HepG2 (cell line): Measurements from ENCODE around the gene CUTC. TPM values are rescaled to one million over a fixed set of nuclear protein-coding genes. Genes with fewer than 3 reads are reported as not detected.

Experiments
- BHLHE40 ChIP-seq: IDR thresholded peaks from 2 replicates; pipeline ENCODE4 v1.6.1; 2011; ENCODE audit warnings: low read length, improper control_type of control experiment
- FOXP1 ChIP-seq, 2 experiments: fragments of 450-650 bp in 1 of 2; IDR thresholded peaks; 2 replicates each; pipeline ENCODE4 v1.6.1; 2017 to 2018; ENCODE audit warnings: antibody characterized with exemption in 1 of 2
- GZF1 ChIP-seq: sonication (generic); formaldehyde crosslinking; IDR thresholded peaks from 2 replicates; pipeline ENCODE4 v1.5.1; 2020; ENCODE audit warnings: mild to moderate bottlenecking, missing genetic modification reagents
- HDAC6 ChIP-seq: fragments of 200-600 bp; sonication (generic); IDR thresholded peaks from 2 replicates; pipeline ENCODE4 v1.7.0; 2017; ENCODE audit warnings: mild to moderate bottlenecking, antibody characterized with exemption, low read length, low read depth
- KDM3A ChIP-seq: IDR thresholded peaks from 2 replicates; pipeline ENCODE4 v1.6.1; 2018; ENCODE audit warnings: low read depth, missing compliant biosample characterization
- KDM4B ChIP-seq: sonication (generic); formaldehyde crosslinking; IDR thresholded peaks from 2 replicates; pipeline ENCODE4 v1.4.0; 2020; ENCODE audit warnings: missing genetic modification reagents
- LCORL ChIP-seq, 2 experiments: fragments of 450-650 bp in 1 of 2; sonication (generic) in 1 of 2; formaldehyde crosslinking in 1 of 2; IDR thresholded peaks; 2 replicates each; pipeline versions ENCODE4 v1.5.0 to v1.6.1; 2017 to 2020; ENCODE audit warnings: antibody characterized with exemption in 1 of 2, missing genetic modification reagents in 1 of 2
- MEIS2 ChIP-seq: sonication (generic); formaldehyde crosslinking; IDR thresholded peaks from 2 replicates; pipeline ENCODE4 v1.9.0; 2021; ENCODE audit warnings: mild to moderate bottlenecking, missing genetic modification reagents
- POGZ ChIP-seq: sonication (generic); formaldehyde crosslinking; IDR thresholded peaks from 2 replicates; pipeline ENCODE4 v1.4.0; 2020; ENCODE audit warnings: mild to moderate bottlenecking, missing genetic modification reagents
- ZNF530 ChIP-seq: sonication (generic); formaldehyde crosslinking; IDR thresholded peaks from 2 replicates; pipeline ENCODE4 v1.5.0; 2020; ENCODE audit warnings: low read depth, mild to moderate bottlenecking, missing genetic modification reagents
- ZNF83 ChIP-seq: sonication (generic); formaldehyde crosslinking; IDR thresholded peaks from 2 replicates; pipeline ENCODE4 v1.4.0; 2020; ENCODE audit warnings: missing genetic modification reagents, mild to moderate bottlenecking, borderline replicate concordance
- polyA plus RNA-seq, 8 experiments: library from polyadenylated mRNA; depleted of rRNA in 3 of 8; stranded (reverse) in 7 of 8; unstranded in 1 of 8; fragments of >200 nt; fragmentation: Illumina TruSeq in 4 of 8; extraction: Trizol in 4 of 8; gene quantifications; 2 replicates each; pipeline versions ENCODE4 v1.2.1 to v1.2.3, GENCODE V29; 2011 to 2016; ENCODE audit warnings: low read depth in 4 of 8, missing spikeins in 1 of 8, mixed read lengths in 1 of 8; ENCODE audit not compliant: insufficient read depth in 1 of 8
- total RNA-seq, 5 experiments: library from RNA; depleted of rRNA; stranded (reverse); fragments of >200 nt; fragmentation: Illumina TruSeq; extraction: Trizol; gene quantifications; 2 replicates each; pipeline ENCODE4 v1.2.3, GENCODE V29; 2016; ENCODE audit warnings: low read depth in 1 of 5
- TF ChIP-seq, protein P1 (sequence below): sonication (generic); formaldehyde crosslinking; IDR thresholded peaks from 2 replicates; pipeline ENCODE4 v1.5.0; 2020; ENCODE audit warnings: mild to moderate bottlenecking, missing genetic modification reagents
- TF ChIP-seq, protein P2 (sequence below): sonication (generic); formaldehyde crosslinking; IDR thresholded peaks from 2 replicates; pipeline ENCODE4 v1.4.0; 2020; ENCODE audit warnings: mild to moderate bottlenecking, missing genetic modification reagents
- TF ChIP-seq, protein P3 (sequence below): sonication (generic); formaldehyde crosslinking; IDR thresholded peaks from 2 replicates; pipeline ENCODE4 v1.9.0; 2021; ENCODE audit warnings: mild to moderate bottlenecking, missing genetic modification reagents
- TF ChIP-seq, protein P4 (sequence below): sonication (generic); formaldehyde crosslinking; IDR thresholded peaks from 2 replicates; pipeline ENCODE4 v1.8.0; 2022; ENCODE audit warnings: missing genetic modification reagents, mild to moderate bottlenecking, moderate library complexity, borderline replicate concordance

Gene CUTC
- total and polyA plus RNA-seq, 2 of the 13 experiments (the other 11 are each of a cell fraction or from before 2014, with no cell fraction given), result 22.3 to 25.8 TPM

- TF ChIP-seq ZNF530 (CRISPR knock-in tag) (no peak), GZF1 (CRISPR knock-in tag) (no peak), POGZ (CRISPR knock-in tag) (peak; percentile 56), LCORL (IDR thresholded peaks at IDR 0.05) (no peak), LCORL (CRISPR knock-in tag; IDR thresholded peaks at IDR 0.05) (peak; percentile 37; the same call in 1 of the 2 replicates), KDM4B (CRISPR knock-in tag) (no peak; the same call in 1 of the 2 replicates), MEIS2 (CRISPR knock-in tag) (peak; percentile 31; the same call in 1 of the 2 replicates), ZNF83 (CRISPR knock-in tag) (no peak), HDAC6 (no peak), FOXP1 (IDR thresholded peaks at IDR 0.05) (no peak), FOXP1 (CRISPR knock-in tag; IDR thresholded peaks at IDR 0.05) (no peak), KDM3A (no peak), BHLHE40 (peak; percentile 53; the same call in 1 of the 2 replicates)
- TF ChIP-seq, protein P1, sequence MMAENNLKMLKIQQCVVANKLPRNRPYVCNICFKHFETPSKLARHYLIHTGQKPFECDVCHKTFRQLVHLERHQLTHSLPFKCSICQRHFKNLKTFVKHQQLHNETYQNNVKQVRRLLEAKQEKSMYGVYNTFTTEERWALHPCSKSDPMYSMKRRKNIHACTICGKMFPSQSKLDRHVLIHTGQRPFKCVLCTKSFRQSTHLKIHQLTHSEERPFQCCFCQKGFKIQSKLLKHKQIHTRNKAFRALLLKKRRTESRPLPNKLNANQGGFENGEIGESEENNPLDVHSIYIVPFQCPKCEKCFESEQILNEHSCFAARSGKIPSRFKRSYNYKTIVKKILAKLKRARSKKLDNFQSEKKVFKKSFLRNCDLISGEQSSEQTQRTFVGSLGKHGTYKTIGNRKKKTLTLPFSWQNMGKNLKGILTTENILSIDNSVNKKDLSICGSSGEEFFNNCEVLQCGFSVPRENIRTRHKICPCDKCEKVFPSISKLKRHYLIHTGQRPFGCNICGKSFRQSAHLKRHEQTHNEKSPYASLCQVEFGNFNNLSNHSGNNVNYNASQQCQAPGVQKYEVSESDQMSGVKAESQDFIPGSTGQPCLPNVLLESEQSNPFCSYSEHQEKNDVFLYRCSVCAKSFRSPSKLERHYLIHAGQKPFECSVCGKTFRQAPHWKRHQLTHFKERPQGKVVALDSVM (CRISPR knock-in tag), result peak; percentile 9; the same call in 1 of the 2 replicates
- TF ChIP-seq, protein P2, sequence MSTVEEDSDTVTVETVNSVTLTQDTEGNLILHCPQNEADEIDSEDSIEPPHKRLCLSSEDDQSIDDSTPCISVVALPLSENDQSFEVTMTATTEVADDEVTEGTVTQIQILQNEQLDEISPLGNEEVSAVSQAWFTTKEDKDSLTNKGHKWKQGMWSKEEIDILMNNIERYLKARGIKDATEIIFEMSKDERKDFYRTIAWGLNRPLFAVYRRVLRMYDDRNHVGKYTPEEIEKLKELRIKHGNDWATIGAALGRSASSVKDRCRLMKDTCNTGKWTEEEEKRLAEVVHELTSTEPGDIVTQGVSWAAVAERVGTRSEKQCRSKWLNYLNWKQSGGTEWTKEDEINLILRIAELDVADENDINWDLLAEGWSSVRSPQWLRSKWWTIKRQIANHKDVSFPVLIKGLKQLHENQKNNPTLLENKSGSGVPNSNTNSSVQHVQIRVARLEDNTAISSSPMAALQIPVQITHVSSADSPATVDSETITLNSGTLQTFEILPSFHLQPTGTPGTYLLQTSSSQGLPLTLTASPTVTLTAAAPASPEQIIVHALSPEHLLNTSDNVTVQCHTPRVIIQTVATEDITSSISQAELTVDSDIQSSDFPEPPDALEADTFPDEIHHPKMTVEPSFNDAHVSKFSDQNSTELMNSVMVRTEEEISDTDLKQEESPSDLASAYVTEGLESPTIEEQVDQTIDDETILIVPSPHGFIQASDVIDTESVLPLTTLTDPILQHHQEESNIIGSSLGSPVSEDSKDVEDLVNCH (CRISPR knock-in tag), result no peak
- TF ChIP-seq, protein P3, sequence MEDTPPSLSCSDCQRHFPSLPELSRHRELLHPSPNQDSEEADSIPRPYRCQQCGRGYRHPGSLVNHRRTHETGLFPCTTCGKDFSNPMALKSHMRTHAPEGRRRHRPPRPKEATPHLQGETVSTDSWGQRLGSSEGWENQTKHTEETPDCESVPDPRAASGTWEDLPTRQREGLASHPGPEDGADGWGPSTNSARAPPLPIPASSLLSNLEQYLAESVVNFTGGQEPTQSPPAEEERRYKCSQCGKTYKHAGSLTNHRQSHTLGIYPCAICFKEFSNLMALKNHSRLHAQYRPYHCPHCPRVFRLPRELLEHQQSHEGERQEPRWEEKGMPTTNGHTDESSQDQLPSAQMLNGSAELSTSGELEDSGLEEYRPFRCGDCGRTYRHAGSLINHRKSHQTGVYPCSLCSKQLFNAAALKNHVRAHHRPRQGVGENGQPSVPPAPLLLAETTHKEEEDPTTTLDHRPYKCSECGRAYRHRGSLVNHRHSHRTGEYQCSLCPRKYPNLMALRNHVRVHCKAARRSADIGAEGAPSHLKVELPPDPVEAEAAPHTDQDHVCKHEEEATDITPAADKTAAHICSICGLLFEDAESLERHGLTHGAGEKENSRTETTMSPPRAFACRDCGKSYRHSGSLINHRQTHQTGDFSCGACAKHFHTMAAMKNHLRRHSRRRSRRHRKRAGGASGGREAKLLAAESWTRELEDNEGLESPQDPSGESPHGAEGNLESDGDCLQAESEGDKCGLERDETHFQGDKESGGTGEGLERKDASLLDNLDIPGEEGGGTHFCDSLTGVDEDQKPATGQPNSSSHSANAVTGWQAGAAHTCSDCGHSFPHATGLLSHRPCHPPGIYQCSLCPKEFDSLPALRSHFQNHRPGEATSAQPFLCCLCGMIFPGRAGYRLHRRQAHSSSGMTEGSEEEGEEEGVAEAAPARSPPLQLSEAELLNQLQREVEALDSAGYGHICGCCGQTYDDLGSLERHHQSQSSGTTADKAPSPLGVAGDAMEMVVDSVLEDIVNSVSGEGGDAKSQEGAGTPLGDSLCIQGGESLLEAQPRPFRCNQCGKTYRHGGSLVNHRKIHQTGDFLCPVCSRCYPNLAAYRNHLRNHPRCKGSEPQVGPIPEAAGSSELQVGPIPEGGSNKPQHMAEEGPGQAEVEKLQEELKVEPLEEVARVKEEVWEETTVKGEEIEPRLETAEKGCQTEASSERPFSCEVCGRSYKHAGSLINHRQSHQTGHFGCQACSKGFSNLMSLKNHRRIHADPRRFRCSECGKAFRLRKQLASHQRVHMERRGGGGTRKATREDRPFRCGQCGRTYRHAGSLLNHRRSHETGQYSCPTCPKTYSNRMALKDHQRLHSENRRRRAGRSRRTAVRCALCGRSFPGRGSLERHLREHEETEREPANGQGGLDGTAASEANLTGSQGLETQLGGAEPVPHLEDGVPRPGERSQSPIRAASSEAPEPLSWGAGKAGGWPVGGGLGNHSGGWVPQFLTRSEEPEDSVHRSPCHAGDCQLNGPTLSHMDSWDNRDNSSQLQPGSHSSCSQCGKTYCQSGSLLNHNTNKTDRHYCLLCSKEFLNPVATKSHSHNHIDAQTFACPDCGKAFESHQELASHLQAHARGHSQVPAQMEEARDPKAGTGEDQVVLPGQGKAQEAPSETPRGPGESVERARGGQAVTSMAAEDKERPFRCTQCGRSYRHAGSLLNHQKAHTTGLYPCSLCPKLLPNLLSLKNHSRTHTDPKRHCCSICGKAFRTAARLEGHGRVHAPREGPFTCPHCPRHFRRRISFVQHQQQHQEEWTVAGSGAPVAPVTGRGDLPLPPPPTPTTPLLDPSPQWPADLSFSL (CRISPR knock-in tag), result no peak
- TF ChIP-seq, protein P4, sequence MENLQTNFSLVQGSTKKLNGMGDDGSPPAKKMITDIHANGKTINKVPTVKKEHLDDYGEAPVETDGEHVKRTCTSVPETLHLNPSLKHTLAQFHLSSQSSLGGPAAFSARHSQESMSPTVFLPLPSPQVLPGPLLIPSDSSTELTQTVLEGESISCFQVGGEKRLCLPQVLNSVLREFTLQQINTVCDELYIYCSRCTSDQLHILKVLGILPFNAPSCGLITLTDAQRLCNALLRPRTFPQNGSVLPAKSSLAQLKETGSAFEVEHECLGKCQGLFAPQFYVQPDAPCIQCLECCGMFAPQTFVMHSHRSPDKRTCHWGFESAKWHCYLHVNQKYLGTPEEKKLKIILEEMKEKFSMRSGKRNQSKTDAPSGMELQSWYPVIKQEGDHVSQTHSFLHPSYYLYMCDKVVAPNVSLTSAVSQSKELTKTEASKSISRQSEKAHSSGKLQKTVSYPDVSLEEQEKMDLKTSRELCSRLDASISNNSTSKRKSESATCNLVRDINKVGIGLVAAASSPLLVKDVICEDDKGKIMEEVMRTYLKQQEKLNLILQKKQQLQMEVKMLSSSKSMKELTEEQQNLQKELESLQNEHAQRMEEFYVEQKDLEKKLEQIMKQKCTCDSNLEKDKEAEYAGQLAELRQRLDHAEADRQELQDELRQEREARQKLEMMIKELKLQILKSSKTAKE (CRISPR knock-in tag), result 0 out of 2 replicates have a peak, but pooled peaks have one; percentile 20
Measured at GRCh38 chr10:99732033-99732842, at the start of gene CUTC, which contains the start of gene COX15 (continued).
